A549 (cell line): ENCODE measurements around the gene MARCHF9. TPM values are rescaled to one million over a fixed set of nuclear protein-coding genes. Genes with fewer than 3 reads are reported as not detected.

Experiments used
- ATAC-seq, 2 experiments: fragments of 200-7000 bp in 1 of 2; fragments of >200 bp in 1 of 2; cut with Nextera tagmentation in 1 of 2; cut with Tn5 transposase in 1 of 2; 3 replicates each; pipeline versions ENCODE4 v1.8.0 to v1.9.1; 2018 to 2020; ENCODE audit warnings: mild to moderate bottlenecking in 1 of 2, moderate library complexity in 1 of 2
- CTCF ChIA-PET: fragments of 300-600 bp; sonication (Branson Sonifier 250); formaldehyde crosslinking; extraction: SDS; loops from one replicate; lab custom pipeline; 2021; ENCODE audit warnings: antibody characterized with exemption, inconsistent platforms; lab: Yijun Ruan, JAX
- POLR2A ChIA-PET: fragments of 350-600 bp; formaldehyde crosslinking; extraction: SDS; loops from one replicate; lab custom pipeline; 2021; ENCODE audit warnings: antibody characterized with exemption, inconsistent platforms; lab: Yijun Ruan, JAX
- DNase-seq, 2 experiments: peaks; one replicate each; pipeline versions ENCODE4 v3.0.0 to v3.0.0-alpha.2; 2011 to 2016; ENCODE audit warnings: low read depth in 1 of 2, low spot score in 1 of 2
- FAIRE-seq: peaks from 2 replicates; lab custom pipeline; 2011; peaks lifted over from hg19 to GRCh38; lab: Jason Lieb, UNC
- H3K27ac ChIP-seq, 2 experiments: fragments of >200 bp; sonication (Bioruptor Twin); formaldehyde crosslinking; 3 replicates each; pipeline ENCODE4 v1.5.1; 2016 to 2017
- H3K4me1 ChIP-seq: fragments of >200 bp; sonication (Bioruptor Twin); formaldehyde crosslinking; 3 replicates; pipeline ENCODE4 v1.6.1; 2016
- H3K4me2 ChIP-seq: fragments of >200 bp; sonication (Bioruptor Twin); formaldehyde crosslinking; 3 replicates; pipeline ENCODE4 v1.6.1; 2016
- H3K4me3 ChIP-seq: fragments of >200 bp; sonication (Bioruptor Twin); formaldehyde crosslinking; 3 replicates; pipeline ENCODE4 v1.5.1; 2016
- H3K9me3 ChIP-seq: fragments of >200 bp; sonication (Bioruptor Twin); formaldehyde crosslinking; 3 replicates; pipeline ENCODE4 v1.6.1; 2016
- BHLHE40 ChIP-seq: IDR thresholded peaks from 2 replicates; pipeline ENCODE4 v1.6.1; 2012; ENCODE audit warnings: low read depth, low read length, inconsistent platforms
- CBX8 ChIP-seq: fragments of 200-600 bp; sonication (generic); IDR thresholded peaks from 2 replicates; pipeline ENCODE4 v1.6.1; 2016
- CEBPB ChIP-seq, 2 experiments: fragments of >200 bp in 1 of 2; sonication (Bioruptor Twin) in 1 of 2; formaldehyde crosslinking in 1 of 2; IDR thresholded peaks; 2 replicates each; pipeline ENCODE4 v1.6.1; 2012 to 2016
- EHF ChIP-seq: fragments of 250-450 bp; sonication (Bioruptor Pico); IDR thresholded peaks from 2 replicates; pipeline ENCODE4 v1.5.0; 2020; ENCODE audit warnings: mild to moderate bottlenecking
- EHMT2 ChIP-seq: fragments of 200-600 bp; sonication (generic); IDR thresholded peaks from 2 replicates; pipeline ENCODE4 v1.6.1; 2016; ENCODE audit warnings: antibody characterized with exemption, low read depth, mild to moderate bottlenecking, moderate library complexity
- GATA3 ChIP-seq: IDR thresholded peaks from 2 replicates; pipeline ENCODE4 v1.6.1; 2012; ENCODE audit warnings: borderline replicate concordance
- HOXB5 ChIP-seq: fragments of 250-450 bp; sonication (Bioruptor Pico); IDR thresholded peaks from 2 replicates; pipeline ENCODE4 v1.5.0; 2020; ENCODE audit warnings: mild to moderate bottlenecking, moderate library complexity
- JUN ChIP-seq, 2 experiments: fragments of >200 bp; sonication (Bioruptor Twin); formaldehyde crosslinking; IDR thresholded peaks; 2 replicates in 1 of 2; 3 replicates in 1 of 2; pipeline ENCODE4 v1.6.1; 2016 to 2017
- JUNB ChIP-seq: fragments of >200 bp; sonication (Bioruptor Twin); formaldehyde crosslinking; IDR thresholded peaks from 2 replicates; pipeline ENCODE4 v1.6.1; 2016
- KDM1A ChIP-seq: fragments of 200-600 bp; sonication (generic); IDR thresholded peaks from 2 replicates; pipeline ENCODE4 v1.6.1; 2016; ENCODE audit warnings: low read depth, mild to moderate bottlenecking
- NR3C1 ChIP-seq: fragments of >200 bp; sonication (Bioruptor Twin); formaldehyde crosslinking; IDR thresholded peaks from 3 replicates; pipeline ENCODE4 v1.6.1; 2017
- PHF8 ChIP-seq: fragments of 200-600 bp; sonication (generic); IDR thresholded peaks from 2 replicates; pipeline ENCODE4 v1.6.1; 2016; ENCODE audit warnings: low read depth, mild to moderate bottlenecking, antibody characterized with exemption, moderate library complexity, borderline replicate concordance
- POLR2A ChIP-seq: IDR thresholded peaks from 2 replicates; pipeline ENCODE4 v1.6.1; 2012; ENCODE audit warnings: mild to moderate bottlenecking, low read length
- POLR2AphosphoS2 ChIP-seq: conservative IDR thresholded peaks from 2 replicates; pipeline ENCODE4 v1.6.1; 2012; ENCODE audit warnings: low read length, improper control_type of control experiment, inconsistent platforms
- TP53 ChIP-seq: fragments of 250-450 bp; sonication (Bioruptor Pico); IDR thresholded peaks from 2 replicates; pipeline ENCODE4 v1.5.0; 2021; ENCODE audit warnings: mild to moderate bottlenecking, moderate library complexity
- WGBS: methylation state at CpG from one replicate; pipeline ENCODE4 v1.1.6; 2017; ENCODE audit errors: missing lambda C conversion rate; 5-methylcytosine and 5-hydroxymethylcytosine counted together
- polyA plus RNA-seq, 4 experiments: library from polyadenylated mRNA; depleted of rRNA in 3 of 4; stranded (reverse); fragments of >200 nt; fragmentation: RNase III in 1 of 4; extraction: RNeasy Plus Mini Kit Qiagen cat#74134 plus additional on column Dnase treatment in 1 of 4; gene quantifications; 2 replicates in 3 of 4; 3 replicates in 1 of 4; pipeline ENCODE4 v1.2.3, GENCODE V29; 2011 to 2017
- TF ChIP-seq, protein P1 (sequence below): fragments of 250-450 bp; sonication (Bioruptor Pico); IDR thresholded peaks from 2 replicates; pipeline ENCODE4 v1.5.0; 2021; ENCODE audit warnings: mild to moderate bottlenecking, moderate library complexity, borderline replicate concordance
- TF ChIP-seq, protein P2 (sequence below): IDR thresholded peaks from 2 replicates; pipeline ENCODE4 v1.6.1; 2012
- TF ChIP-seq, protein P3 (sequence below): fragments of >200 bp; sonication (Bioruptor Twin); formaldehyde crosslinking; IDR thresholded peaks from 3 replicates; pipeline ENCODE4 v1.6.1; 2016
- TF ChIP-seq, protein P4 (sequence below): fragments of 200-600 bp; sonication (generic); IDR thresholded peaks from 2 replicates; pipeline ENCODE4 v1.6.1; 2016; ENCODE audit warnings: antibody characterized with exemption, mild to moderate bottlenecking, moderate library complexity

MARCHF9 gene
- polyA plus RNA-seq, 2 of the 4 experiments (the other 2 are of a cell fraction): 6.8 to 7.2 TPM

- TF ChIP-seq BHLHE40 (no peak), POLR2A (no peak), CEBPB (IDR thresholded peaks at IDR 0.05) (no peak)
Observed at GRCh38 chr12:57718641-57719528, 36.0 kb upstream of the MARCHF9 start (continued).

GRCh38 chr12:57719777-57720605 lies 34.9 kb upstream of the MARCHF9 start:
- H3K4me3 ChIP-seq: no peak overlapping the region
- 0 out of 3 replicates have a peak, but pooled peaks cover 5% of the 10 kb centered on the region for H3K4me1 ChIP-seq
- no peak for FAIRE-seq
- no peak for ATAC-seq
- WGBS: 89% methylated on average over 20 of the region's 20 CpGs
- no peak overlapping the region for H3K4me2 ChIP-seq
- DNase-seq: no peak
- CTCF ChIA-PET: interaction anchor here (0.5 to 13.8 kb wide), 8 partner anchors 10 to 185 kb away, joined by 3 to 242 read pairs (median 4); partner anchors contain the start of gene AGAP2
- H3K9me3 ChIP-seq: no peaks in the 10 kb centered on the region
- H3K27ac ChIP-seq: no peak overlapping the region
- POLR2A ChIA-PET: interaction anchor here (0.5 kb wide), 1 partner anchor 209 kb away, joined by 3 read pairs; no protein-coding TSS in a partner anchor
- TF ChIP-seq NR3C1: no peak
- no peak for TF ChIP-seq HOXB5 (CRISPR knock-in tag)
- no peak for TF ChIP-seq EHF (CRISPR knock-in tag)
- no peak for TF ChIP-seq CBX8
- no peak for TF ChIP-seq TP53 (CRISPR knock-in tag)
- TF ChIP-seq KDM1A: no peak
- TF ChIP-seq, protein P1, sequence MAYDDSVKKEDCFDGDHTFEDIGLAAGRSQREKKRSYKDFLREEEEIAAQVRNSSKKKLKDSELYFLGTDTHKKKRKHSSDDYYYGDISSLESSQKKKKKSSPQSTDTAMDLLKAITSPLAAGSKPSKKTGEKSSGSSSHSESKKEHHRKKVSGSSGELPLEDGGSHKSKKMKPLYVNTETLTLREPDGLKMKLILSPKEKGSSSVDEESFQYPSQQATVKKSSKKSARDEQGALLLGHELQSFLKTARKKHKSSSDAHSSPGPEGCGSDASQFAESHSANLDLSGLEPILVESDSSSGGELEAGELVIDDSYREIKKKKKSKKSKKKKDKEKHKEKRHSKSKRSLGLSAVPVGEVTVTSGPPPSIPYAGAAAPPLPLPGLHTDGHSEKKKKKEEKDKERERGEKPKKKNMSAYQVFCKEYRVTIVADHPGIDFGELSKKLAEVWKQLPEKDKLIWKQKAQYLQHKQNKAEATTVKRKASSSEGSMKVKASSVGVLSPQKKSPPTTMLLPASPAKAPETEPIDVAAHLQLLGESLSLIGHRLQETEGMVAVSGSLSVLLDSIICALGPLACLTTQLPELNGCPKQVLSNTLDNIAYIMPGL (CRISPR knock-in tag): no peak
- TF ChIP-seq EHMT2: no peak
- TF ChIP-seq GATA3: no peak
- TF ChIP-seq, protein P2, sequence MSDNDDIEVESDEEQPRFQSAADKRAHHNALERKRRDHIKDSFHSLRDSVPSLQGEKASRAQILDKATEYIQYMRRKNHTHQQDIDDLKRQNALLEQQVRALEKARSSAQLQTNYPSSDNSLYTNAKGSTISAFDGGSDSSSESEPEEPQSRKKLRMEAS: no peak
- no peak for TF ChIP-seq PHF8
- no peak for TF ChIP-seq JUNB
- no peak for TF ChIP-seq POLR2AphosphoS2
- TF ChIP-seq, protein P3, sequence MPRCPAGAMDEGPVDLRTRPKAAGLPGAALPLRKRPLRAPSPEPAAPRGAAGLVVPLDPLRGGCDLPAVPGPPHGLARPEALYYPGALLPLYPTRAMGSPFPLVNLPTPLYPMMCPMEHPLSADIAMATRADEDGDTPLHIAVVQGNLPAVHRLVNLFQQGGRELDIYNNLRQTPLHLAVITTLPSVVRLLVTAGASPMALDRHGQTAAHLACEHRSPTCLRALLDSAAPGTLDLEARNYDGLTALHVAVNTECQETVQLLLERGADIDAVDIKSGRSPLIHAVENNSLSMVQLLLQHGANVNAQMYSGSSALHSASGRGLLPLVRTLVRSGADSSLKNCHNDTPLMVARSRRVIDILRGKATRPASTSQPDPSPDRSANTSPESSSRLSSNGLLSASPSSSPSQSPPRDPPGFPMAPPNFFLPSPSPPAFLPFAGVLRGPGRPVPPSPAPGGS: no peak
- no peak for TF ChIP-seq BHLHE40
- TF ChIP-seq JUN (IDR thresholded peaks at IDR 0.05): no peak
- TF ChIP-seq, protein P4, sequence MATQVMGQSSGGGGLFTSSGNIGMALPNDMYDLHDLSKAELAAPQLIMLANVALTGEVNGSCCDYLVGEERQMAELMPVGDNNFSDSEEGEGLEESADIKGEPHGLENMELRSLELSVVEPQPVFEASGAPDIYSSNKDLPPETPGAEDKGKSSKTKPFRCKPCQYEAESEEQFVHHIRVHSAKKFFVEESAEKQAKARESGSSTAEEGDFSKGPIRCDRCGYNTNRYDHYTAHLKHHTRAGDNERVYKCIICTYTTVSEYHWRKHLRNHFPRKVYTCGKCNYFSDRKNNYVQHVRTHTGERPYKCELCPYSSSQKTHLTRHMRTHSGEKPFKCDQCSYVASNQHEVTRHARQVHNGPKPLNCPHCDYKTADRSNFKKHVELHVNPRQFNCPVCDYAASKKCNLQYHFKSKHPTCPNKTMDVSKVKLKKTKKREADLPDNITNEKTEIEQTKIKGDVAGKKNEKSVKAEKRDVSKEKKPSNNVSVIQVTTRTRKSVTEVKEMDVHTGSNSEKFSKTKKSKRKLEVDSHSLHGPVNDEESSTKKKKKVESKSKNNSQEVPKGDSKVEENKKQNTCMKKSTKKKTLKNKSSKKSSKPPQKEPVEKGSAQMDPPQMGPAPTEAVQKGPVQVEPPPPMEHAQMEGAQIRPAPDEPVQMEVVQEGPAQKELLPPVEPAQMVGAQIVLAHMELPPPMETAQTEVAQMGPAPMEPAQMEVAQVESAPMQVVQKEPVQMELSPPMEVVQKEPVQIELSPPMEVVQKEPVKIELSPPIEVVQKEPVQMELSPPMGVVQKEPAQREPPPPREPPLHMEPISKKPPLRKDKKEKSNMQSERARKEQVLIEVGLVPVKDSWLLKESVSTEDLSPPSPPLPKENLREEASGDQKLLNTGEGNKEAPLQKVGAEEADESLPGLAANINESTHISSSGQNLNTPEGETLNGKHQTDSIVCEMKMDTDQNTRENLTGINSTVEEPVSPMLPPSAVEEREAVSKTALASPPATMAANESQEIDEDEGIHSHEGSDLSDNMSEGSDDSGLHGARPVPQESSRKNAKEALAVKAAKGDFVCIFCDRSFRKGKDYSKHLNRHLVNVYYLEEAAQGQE: no peak
